Measurements from ENCODE around the gene BEST2.

- TF ChIP-seq EZH2phosphoT487 (IDR thresholded peaks at IDR 0.05; ENCODE audit: borderline replicate concordance) (no peak), EZH2 (IDR thresholded peaks at IDR 0.05) (no peak), POLR2AphosphoS5 (IDR thresholded peaks at IDR 0.05; ENCODE audit: low read depth, low read length) (no peak), YY1 (IDR thresholded peaks at IDR 0.05; ENCODE audit: extremely low read depth, insufficient replicate concordance, low read depth, low read length) (no peak), SIN3A (IDR thresholded peaks at IDR 0.05; ENCODE audit: low read depth) (no peak), CTCF (IDR thresholded peaks at IDR 0.05 in 2 of 3, conservative IDR thresholded peaks at IDR 0.05 in 1 of 3; ENCODE audit: borderline replicate concordance in 1 of 3, insufficient read depth in 1 of 3, low read depth in 2 of 3, low read length in 2 of 3) (no peak), POLR2A (IDR thresholded peaks at IDR 0.05; ENCODE audit: borderline replicate concordance, extremely low read depth, insufficient read depth, insufficient read length) (no peak), EGR1 (IDR thresholded peaks at IDR 0.05; ENCODE audit: low read depth) (no peak), SRF (IDR thresholded peaks at IDR 0.05; ENCODE audit: low read depth) (no peak), ATF3 (IDR thresholded peaks at IDR 0.05) (no peak), MAX (IDR thresholded peaks at IDR 0.05) (no peak), RAD21 (IDR thresholded peaks at IDR 0.05; ENCODE audit: low read depth) (no peak)
- TF ChIP-seq, protein P1, sequence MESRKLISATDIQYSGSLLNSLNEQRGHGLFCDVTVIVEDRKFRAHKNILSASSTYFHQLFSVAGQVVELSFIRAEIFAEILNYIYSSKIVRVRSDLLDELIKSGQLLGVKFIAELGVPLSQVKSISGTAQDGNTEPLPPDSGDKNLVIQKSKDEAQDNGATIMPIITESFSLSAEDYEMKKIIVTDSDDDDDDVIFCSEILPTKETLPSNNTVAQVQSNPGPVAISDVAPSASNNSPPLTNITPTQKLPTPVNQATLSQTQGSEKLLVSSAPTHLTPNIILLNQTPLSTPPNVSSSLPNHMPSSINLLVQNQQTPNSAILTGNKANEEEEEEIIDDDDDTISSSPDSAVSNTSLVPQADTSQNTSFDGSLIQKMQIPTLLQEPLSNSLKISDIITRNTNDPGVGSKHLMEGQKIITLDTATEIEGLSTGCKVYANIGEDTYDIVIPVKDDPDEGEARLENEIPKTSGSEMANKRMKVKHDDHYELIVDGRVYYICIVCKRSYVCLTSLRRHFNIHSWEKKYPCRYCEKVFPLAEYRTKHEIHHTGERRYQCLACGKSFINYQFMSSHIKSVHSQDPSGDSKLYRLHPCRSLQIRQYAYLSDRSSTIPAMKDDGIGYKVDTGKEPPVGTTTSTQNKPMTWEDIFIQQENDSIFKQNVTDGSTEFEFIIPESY (IDR thresholded peaks at IDR 0.05; ENCODE audit: extremely low read depth, insufficient replicate concordance, low read length): no peak
- TF ChIP-seq, protein P2, sequence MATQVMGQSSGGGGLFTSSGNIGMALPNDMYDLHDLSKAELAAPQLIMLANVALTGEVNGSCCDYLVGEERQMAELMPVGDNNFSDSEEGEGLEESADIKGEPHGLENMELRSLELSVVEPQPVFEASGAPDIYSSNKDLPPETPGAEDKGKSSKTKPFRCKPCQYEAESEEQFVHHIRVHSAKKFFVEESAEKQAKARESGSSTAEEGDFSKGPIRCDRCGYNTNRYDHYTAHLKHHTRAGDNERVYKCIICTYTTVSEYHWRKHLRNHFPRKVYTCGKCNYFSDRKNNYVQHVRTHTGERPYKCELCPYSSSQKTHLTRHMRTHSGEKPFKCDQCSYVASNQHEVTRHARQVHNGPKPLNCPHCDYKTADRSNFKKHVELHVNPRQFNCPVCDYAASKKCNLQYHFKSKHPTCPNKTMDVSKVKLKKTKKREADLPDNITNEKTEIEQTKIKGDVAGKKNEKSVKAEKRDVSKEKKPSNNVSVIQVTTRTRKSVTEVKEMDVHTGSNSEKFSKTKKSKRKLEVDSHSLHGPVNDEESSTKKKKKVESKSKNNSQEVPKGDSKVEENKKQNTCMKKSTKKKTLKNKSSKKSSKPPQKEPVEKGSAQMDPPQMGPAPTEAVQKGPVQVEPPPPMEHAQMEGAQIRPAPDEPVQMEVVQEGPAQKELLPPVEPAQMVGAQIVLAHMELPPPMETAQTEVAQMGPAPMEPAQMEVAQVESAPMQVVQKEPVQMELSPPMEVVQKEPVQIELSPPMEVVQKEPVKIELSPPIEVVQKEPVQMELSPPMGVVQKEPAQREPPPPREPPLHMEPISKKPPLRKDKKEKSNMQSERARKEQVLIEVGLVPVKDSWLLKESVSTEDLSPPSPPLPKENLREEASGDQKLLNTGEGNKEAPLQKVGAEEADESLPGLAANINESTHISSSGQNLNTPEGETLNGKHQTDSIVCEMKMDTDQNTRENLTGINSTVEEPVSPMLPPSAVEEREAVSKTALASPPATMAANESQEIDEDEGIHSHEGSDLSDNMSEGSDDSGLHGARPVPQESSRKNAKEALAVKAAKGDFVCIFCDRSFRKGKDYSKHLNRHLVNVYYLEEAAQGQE (IDR thresholded peaks at IDR 0.05; ENCODE audit: low read depth): no peak
Measured at GRCh38 chr19:12727745-12728433, 23.7 kb upstream of the BEST2 start.

Data from HCT116 (cell line).